GM19395 (cell line): ENCODE measurements around the gene CERS3.

Experiments
- ATAC-seq: cut with Tn5 transposase; IDR thresholded peaks from one replicate; pipeline ENCODE4 v1.9.1; 2021; ENCODE audit warnings: mild to moderate bottlenecking, moderate library complexity; ENCODE audit not compliant: unreplicated experiment

Gene CERS3

DNA sequence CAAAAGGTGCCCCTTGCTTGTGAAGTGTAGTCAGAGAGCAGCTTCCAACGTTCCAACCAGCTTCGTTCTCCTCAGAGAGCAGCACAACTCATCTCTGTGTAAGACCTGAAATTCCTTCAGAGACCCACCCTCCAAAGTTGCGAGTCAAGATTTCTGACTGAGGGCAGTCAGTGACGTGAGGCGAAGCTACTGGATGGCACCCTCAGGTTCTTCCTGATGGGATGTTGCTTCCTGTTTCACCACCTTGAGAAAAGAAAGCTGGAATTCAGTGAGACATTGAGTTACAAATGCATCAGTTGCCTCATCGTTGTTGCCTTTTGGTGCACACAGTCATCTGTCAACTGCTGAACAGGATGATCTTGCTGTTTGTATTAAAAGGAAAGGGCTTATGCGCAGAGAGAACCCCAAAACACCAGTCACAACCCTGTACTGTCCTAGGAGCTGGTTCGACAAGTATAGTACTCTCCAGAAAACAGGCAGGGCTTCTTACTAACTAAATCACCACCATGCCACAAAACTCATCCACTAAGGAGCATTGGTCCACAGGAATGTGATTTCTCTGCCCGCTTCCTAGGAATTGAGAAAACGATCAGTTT lies at the start of gene CERS3:
TSS of gene CERS3 (minus strand) at position 118 of the 596 bp plus-strand sequence. CDS start 27,101 bp downstream, outside the sequence.
- ATAC-seq: no peak

DNA sequence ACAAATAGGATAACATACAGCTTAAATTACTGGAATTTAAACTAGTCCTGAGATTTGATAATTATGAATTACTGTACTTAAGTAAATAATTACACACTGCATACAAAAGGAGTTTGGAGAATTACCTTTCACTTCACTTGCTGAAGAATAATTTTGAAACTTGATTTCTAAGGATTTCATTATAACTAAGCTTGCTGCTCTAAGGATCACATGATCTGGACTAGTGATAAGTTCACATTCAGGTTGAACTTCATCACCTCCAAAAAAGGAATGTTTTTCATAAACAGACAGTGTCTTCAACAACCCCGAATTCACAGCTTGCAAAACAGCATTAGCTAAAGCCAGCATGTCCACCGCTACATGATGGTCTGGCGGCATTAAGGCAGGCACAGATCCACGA lies 44.8 kb upstream of the CERS3 start:
- ATAC-seq: no peak

DNA sequence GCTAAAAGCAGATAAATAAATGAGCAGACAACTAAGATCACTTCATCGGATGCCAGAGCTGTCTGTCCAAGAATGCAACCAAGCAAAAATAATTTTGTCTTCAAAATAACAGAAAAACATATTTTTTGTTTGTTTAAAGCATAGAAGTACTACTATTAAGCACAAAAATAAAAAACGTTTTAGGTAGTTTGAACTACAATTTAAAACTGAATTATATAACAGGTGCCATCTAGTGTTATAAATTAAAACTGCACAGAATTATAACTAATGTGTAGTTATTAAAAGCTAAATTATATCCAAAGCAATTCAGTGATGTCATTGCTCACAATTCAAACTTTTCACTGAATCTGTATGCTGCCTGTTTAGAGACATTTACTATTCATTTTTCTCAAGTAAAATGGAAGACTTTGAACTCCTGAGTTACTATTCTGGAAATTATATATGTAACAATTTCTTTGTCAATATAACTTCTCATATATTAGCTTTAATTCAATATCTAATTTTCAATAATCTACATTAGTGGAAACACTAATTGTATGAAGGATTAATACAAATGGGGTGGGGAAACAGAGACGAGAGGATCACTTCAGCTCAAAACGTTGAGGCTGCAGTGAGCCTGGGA lies 43.7 kb upstream of the CERS3 start:
- ATAC-seq: no peak

DNA sequence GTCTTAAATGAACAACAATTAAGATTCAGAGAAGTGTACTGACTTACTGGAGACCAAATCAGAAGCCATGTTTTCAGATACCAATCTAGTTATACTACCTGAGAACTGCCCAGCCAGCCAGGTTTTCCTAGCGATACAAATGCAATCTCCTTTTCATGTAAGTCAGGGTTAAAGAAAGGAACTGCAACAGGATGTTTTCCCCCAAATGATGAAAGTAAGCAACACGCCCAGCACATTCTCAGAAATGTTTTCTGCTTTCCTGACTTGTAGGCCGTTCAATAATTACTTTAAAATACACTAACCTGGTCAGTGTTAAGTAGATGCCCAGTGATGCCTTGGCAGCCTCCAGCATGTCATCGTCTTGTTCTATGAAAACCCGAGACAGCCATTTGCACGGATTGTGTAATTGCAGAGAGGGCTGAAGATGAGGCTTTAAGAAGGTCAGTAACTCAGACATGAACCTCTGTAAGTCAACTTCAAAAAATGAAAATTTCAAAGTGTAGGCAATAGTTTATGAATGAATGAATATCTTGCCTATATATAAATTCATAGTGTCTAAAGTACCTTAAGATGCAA lies 42.9 kb upstream of the CERS3 start:
- ATAC-seq: no peak

DNA sequence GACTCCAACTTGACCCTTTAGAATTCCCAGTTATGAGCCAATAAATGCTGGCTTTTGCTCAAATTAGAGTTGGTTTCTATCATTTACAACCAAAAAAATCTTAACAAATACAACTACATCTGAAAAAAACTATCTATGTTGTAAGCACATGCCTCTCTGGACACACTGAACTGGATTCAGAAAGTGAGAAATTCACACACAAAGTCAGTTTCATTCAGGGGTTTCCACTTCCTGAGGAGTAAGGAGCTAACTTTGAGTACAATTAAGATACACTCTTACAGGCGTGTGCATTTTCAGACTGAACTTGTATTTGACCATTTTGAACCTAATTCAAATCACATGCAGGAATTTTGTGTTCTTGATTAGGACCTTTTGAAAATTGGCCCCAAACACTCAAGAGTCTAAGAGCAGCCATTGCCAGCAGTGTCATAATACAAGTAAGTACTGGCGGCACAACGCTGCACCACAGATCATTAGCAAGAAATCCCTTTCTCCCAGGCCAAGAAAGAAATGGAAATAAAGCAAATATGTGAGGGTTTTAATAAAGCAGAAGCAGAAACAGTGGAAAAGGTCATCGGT lies 42.1 kb upstream of the CERS3 start:
- peak; percentile 96 for ATAC-seq

DNA sequence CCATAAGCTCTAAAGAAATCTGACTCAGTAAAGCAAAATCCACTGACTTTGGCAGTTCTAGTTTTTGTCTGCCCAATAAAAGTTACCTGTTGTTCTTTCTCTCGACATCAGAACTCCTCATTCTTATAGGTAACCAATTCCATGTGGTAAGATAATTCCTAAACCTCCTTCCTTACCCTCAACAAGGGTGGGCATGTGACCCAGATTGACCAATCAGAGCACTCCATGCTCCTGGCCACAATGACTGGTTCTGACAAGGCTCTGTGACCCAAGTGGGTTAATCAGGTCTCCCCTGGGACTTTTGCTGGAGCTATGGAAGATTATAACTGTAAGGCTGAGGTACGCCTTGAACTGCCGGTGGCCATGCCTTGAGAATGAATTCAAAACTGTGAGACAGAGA lies 41.5 kb upstream of the CERS3 start:
- peak; percentile 10 for ATAC-seq

DNA sequence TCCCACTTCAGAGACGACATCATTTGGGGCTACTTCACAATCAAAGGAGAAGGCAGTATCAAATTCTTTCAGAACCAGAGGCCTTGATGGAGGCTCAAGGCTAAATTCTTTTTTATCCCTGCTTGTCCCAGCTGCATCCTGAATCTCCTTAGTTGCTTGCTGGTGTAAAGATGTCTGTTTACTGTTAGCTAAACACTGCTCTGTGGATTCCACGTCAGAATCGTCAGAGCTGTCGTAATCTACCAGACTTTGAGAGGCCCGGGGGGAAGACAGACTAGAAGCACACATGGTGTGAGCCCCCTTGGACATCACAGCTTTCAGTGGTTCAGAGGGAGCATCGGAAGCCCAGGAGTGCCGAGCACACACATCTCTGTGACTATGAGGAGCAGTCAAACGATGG lies 40.6 kb upstream of the CERS3 start:
- ATAC-seq: no peak

DNA sequence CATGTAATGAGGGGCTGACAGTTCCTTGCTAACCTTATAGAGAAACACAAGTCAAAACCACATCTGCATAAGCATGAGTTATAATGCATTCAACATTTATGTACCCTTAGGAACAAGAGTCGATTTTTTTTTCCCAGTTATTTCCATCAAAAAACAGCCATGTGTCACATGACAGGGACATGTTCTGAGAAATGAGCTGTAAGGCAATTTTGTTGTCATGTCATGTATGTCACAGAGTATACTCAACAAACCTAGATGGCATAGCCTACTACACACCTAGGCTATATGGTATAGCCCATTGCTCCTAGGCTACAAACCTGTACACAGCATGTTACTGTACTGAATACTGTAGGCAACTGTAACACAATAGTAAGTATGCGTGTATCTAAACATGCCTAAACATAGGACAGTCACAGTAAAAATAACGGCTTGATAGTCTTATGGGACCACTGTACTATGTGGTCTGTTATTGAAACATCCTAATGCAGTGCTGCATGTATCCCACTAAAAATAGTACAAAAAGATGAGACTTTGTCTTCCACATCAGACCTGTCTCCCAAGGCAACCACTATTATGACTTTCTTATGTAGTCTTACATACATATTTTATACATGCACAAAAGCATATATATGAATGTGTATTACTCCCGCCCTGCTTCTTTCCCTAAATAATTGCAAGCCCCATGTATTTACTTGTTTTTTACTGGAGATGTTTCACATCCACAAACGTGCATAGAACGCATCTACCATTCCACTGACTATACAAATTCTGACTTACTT lies 38.3 kb upstream of the CERS3 start:
- no peak for ATAC-seq

DNA sequence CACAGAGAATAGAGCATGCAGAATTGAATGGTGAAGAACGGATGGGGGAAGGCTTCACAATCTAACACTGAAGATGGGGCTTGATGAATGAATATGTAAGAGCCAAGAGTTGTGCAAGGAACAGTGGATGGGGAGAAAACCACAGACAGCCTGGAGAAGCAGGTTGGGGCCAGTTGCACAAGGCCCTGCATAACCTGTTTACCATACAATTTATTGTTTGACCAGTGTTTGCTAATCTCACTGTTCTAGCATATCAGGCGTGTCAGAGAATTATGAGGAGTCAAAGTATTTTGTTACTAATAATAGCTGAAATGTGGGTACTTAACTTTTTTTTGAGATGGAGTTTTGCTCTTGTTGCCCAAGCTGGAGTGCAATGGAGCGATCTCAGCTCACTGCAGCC lies 36.8 kb upstream of the CERS3 start:
- ATAC-seq: no peak

DNA sequence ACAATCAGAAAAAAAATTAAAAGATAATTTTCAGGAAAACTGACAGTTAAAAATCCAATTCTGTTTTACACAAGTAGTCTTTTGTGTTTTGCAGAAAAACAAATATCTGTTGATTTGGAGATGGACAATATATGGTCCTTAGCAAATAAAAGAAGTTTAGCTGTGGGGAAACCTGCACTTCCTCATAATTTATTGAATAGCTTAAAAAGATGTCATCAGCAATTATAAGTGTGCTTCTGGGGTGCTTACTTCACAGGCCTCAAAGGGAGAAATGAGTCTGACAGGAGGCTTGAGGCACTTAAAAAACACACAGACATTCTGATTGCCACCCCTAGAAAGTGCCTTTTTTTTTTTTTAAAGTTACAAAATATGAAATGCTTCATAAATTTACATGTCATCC lies 31.6 kb upstream of the CERS3 start:
- ATAC-seq: no peak

DNA sequence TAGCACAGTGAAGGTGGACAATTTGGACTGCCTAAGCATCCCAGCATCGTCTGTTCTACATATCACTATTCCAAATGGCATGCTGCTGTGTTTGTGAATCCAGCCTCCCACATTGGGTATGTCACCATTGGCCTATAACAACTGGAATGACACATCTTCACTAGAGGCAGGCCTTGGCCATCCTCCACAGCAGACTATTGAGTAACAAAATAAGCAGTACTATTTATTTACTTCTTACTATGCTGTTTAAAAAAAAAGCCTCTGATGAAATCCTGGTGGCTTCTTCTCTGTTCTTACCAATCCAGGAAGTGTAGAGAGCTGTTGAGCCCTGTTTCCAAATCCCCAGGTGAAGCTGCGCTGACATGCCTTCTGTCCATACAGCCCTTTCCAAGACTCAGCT lies 30.6 kb upstream of the CERS3 start:
- no peak for ATAC-seq

DNA sequence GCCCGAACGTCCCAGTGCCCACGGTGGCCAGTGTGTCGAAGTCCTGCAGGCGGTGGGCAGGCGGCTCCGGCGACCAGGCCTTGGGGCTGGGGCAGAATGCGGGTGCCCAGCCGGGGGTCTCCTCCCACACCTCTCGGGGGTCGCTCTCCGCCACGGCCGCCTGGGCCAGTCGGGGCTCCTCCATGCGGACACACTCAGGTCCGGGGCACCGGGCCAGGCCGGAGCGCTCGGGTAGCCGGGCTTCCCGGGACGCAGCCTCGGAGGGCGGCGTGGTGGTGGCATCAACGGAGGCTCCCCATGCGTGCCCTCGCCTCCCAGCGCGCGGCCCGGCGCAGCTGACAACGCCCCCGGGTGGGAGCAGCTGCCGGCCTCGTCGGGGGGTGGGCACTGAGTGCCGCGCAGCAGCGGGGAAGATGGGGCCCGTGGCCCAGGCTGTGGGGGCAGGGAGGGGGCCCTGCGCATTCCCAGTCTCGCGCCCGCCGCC lies 30.1 kb upstream of the CERS3 start:
- ATAC-seq: no peak

DNA sequence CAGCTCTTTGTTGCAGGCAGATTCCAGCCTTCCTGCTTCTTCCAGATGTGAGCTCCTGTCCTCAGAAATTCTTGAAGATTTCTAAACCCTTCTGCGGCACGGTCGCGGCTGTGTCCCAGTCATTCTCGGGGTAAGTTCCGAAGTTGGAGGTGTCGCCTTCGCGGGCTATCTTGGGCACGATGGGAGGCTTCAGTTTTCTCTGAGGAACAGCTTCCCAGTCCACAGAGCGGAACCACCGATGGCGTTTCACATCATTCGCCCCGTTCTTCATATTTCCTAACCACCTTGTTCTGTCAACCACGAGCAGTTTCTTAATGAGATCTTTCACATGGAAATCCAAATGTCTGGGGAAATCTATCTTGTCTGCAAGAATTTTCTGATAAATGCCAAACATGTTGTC lies 24.7 kb upstream of the CERS3 start:
- ATAC-seq: no peak

DNA sequence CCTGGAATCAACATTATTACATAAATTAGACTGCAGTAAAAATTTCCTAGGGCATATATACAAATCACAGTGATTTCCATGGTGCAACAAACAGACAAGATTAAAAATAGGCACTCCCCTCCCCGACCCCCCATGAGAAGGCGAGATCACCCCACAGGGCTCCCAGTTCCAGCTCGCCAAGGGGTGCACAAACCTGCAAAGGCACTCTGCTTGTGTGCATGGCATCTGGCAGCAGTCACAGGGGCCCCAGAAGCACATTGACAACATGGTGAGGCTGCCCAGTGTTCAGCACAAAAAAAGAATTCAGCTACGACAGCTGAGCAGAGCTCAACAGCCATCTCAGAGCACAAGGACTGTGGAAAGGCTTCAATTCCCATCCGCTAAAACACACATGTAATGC lies 19.2 kb upstream of the CERS3 start:
- ATAC-seq: no peak

DNA sequence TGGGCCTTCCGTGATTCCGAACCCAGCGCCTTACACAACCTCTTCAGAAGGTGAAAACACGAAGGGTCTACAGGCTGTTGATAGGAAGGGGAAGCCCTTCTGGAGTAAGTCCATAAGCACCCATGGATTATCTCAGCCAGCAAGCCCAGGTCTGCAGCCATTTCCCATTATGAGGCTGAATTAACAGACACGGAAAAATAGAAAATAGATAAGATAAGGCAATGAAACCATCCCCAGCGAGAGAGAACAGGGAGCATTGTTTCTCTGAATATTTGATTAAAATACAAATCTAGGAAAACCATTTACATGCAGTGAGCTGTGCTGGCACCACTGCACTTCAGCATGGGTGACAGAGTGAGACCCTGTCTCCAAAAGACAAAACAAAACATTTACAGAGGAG lies 16.2 kb upstream of the CERS3 start:
- no peak for ATAC-seq

DNA sequence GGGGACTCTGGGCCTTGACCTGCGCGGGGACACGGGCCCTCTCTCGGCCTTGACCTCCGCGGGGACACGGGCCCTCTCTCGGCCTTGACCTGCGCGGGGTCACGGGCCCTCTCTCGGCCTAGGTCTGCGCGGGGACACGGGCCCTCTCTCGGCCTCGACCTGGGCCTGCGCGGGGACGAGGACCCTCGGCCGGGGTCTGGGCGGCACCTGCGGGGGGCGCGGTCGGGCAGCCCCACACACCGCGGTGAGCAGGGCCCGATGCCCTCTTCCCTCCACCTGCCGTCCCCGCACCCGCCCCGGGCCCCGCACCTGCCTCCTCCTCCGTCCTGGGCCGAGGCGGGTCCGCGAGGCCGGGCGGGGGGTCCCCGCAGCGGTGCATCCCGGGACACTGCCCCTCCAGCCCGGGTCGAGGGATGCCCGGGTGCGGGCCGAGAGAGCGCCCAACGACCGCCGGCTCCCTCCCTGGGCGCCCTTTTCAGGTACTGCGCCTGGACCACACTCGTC lies 15.6 kb upstream of the CERS3 start:
- no peak for ATAC-seq

DNA sequence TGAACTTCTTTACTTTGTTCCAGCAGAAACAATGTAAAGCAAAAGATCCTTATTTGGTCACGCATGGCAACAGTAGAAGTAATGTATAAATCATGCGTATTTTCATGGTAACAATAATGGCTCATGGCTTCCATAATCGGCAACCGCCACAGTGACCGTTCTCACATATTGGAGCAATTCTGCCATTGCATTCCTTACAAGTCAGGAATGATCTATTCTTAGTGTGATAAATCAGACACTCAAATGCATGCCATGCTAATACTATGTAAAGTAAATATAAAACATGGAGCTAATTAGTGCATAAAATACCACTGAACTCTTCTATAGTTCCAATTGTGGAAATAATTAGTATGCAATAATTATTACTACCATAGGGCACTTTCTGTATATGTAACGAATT lies 13.5 kb upstream of the CERS3 start:
- ATAC-seq: no peak

DNA sequence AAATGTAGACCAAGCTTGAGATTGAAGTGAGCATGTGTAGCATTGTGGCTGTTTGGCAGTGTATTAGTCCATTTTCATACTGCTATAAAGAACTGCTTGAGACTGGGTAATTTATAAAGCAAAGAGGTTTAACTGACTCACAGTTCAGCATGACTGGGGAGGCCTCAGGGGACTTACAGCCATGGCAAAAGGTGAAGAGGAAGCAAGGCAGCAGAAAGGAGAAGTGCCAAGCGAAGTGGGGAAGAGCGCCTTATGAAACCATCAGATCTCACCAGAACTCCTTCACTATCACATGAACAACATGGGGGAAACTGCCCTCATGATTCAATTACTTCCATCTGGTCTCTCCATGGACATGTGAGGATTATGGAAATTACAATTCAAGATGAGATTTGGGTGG lies 8.6 kb upstream of the CERS3 start:
- ATAC-seq: no peak

DNA sequence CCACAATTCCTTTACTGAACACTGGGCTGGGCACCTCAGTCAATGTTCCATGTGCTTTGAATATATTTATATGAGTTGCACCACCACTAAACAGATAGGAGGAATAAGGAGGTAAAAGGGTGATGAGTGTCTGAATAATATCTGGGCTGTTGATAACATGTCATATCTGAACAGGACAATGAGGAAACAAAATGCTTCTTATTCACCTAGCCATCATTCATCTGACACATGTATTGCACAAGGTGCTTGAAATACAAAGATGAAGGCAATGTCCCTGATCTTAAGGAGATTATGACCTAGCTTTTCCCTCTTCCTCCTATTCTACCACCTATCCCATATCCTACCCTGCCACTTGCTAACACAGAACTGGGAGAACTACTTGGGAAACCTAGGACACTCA lies 8.0 kb upstream of the CERS3 start:
- ATAC-seq: no peak

DNA sequence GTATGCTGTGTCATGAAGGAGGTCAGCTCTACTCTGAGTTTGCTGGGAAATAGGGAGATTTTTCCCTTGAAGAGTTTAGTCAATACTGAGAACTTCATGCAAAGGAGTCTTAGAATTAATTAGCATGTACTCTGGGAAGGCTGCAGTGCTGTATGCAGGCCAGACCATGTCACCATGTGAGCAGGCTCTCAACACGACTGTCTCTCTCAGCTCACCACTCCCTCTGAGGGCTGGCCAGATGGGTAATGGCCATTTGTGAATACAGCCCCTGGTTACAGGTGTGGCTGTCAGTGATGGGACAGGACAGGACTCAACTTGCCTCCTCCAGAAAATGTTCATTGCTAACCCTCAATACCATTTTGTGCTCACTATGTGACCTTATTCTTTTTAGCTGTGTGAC lies 5.1 kb upstream of the CERS3 start:
- no peak for ATAC-seq

DNA sequence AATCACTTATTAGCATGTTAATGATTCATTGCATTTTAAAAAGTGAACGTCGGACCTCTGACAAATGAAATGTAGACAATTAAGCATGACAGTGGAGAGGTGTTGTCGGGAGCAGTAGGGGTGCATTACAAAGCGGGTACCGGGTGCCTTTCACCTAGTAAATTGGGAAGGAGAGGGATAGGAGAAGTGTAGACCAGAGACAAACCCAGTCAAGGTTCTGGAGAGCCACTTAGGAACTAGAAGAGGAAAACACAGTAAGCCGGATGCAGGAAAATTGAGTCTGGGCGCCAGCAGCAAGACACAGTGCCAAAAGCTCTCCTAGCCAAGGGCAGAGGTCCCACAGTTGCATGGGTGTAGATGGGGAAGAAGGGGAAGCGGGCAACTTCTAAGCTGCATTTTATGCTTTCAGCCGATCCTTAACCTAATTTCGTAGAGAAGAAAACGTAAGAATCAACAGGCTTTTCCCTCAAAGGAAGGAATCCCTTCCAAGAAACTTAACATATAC lies 3.1 kb upstream of the CERS3 start:
- ATAC-seq: no peak
